ENCODE measurements around the gene SLC18A2. TPM values are rescaled to one million over a fixed set of nuclear protein-coding genes. Genes with fewer than 3 reads are reported as not detected.
"Not testable (repeated sequence)": the region's sequence is repeated elsewhere in the genome, so short reads cannot be mapped to it uniquely, and the experiment has no call there.

SLC18A2 gene
- total RNA-seq, 4 donors from 2014 or later: 4.0 to 4.9 (median 4.4) TPM

GRCh38 chr10:117224881-117225280, 16.0 kb upstream of the SLC18A2 start:
- WGBS, 2 donors: 80 to 82% methylated on average over 3 of the region's 3 CpGs
- H3K4me3 ChIP-seq (ENCODE audit: low read depth, poor library complexity, severe bottlenecking): no peak overlapping the region
- intact Hi-C loops (cut with DNase I; ENCODE audit: low total_unique reads): loop anchor here (10.0 kb wide), 1 partner anchor 90 kb away; no protein-coding TSS in a partner anchor
- no peak for DNase-seq (ENCODE audit: low spot score in 2 of 2)
- TF ChIP-seq CTCF (IDR thresholded peaks at IDR 0.05) (no peak), POLR2A (IDR thresholded peaks at IDR 0.05) (no peak)

GRCh38 chr10:117226813-117227451, 14.0 kb upstream of the SLC18A2 start:
- 32 to 35% methylated on average over 10 of the region's 10 CpGs for WGBS, 2 donors
- DNase-seq (ENCODE audit: low spot score in 2 of 2): no peak
- no peak overlapping the region for H3K4me3 ChIP-seq (ENCODE audit: low read depth, poor library complexity, severe bottlenecking)
- intact Hi-C loops (cut with DNase I; ENCODE audit: low total_unique reads): loop anchor here (10.0 kb wide), 1 partner anchor 88 kb away; no protein-coding TSS in a partner anchor
- TF ChIP-seq POLR2A (IDR thresholded peaks at IDR 0.05) (no peak), CTCF (IDR thresholded peaks at IDR 0.05) (no peak)

- TF ChIP-seq POLR2A (IDR thresholded peaks at IDR 0.05) (no peak), CTCF (IDR thresholded peaks at IDR 0.05) (no peak)
- no peak for DNase-seq (ENCODE audit: low spot score in 2 of 2)
- no peak overlapping the region for H3K4me3 ChIP-seq (ENCODE audit: low read depth, poor library complexity, severe bottlenecking)
- intact Hi-C loops (cut with DNase I; ENCODE audit: low total_unique reads): loop anchor here (10.0 kb wide), 1 partner anchor 87 kb away; no protein-coding TSS in a partner anchor
Measured at GRCh38 chr10:117228210-117228609, 12.7 kb upstream of the SLC18A2 start.

- intact Hi-C loops (cut with DNase I; ENCODE audit: low total_unique reads); DNase-seq (ENCODE audit: low spot score in 2 of 2); H3K4me3 ChIP-seq (ENCODE audit: low read depth, poor library complexity, severe bottlenecking): not testable (repeated sequence)
- WGBS, 2 donors: 94 to 95% methylated on average over 4 of the region's 4 CpGs
Measured at GRCh38 chr10:117230107-117230506, 10.8 kb upstream of the SLC18A2 start.

- TF ChIP-seq CTCF (IDR thresholded peaks at IDR 0.05): no peak
- no peak for TF ChIP-seq POLR2A (IDR thresholded peaks at IDR 0.05)
- WGBS, 2 donors: 83 to 84% methylated on average over 5 of the region's 5 CpGs
- no peak overlapping the region for H3K4me3 ChIP-seq (ENCODE audit: low read depth, poor library complexity, severe bottlenecking)
- DNase-seq (ENCODE audit: low spot score in 2 of 2): no peak
- intact Hi-C loops (cut with DNase I; ENCODE audit: low total_unique reads): no loop called here
Measured at GRCh38 chr10:117237401-117237991, 3.4 kb upstream of the SLC18A2 start.

GRCh38 chr10:117239051-117239450, 1.9 kb upstream of the SLC18A2 start:
- no peak for DNase-seq (ENCODE audit: low spot score in 2 of 2)
- TF ChIP-seq CTCF (IDR thresholded peaks at IDR 0.05): no peak
- TF ChIP-seq POLR2A (IDR thresholded peaks at IDR 0.05): no peak
- H3K4me3 ChIP-seq (ENCODE audit: low read depth, poor library complexity, severe bottlenecking): no peak overlapping the region
- 69 to 84% methylated on average over 6 to 8 of the region's 8 CpGs for WGBS, 2 donors
- intact Hi-C loops (cut with DNase I; ENCODE audit: low total_unique reads): no loop called here

Measured in lower leg skin (tissue), 4 donors.